WI38 (cell line): ENCODE data around the gene HAGHL.

ENCODE experiments used
- H3K4me3 ChIP-seq: 2 replicates; pipeline ENCODE4 v1.5.1; 2011; ENCODE audit warnings: low read depth, mild to moderate bottlenecking, control low read depth, low read length
- TF ChIP-seq, protein P1 (sequence below): IDR thresholded peaks from 2 replicates; pipeline ENCODE4 v1.5.1; 2012; ENCODE audit warnings: low read depth, mild to moderate bottlenecking, control low read depth, low read length

Gene HAGHL

GRCh38 chr16:725463-726187 lies 1.3 kb upstream of the HAGHL start:
- no peak overlapping the region for H3K4me3 ChIP-seq
- TF ChIP-seq, protein P1, sequence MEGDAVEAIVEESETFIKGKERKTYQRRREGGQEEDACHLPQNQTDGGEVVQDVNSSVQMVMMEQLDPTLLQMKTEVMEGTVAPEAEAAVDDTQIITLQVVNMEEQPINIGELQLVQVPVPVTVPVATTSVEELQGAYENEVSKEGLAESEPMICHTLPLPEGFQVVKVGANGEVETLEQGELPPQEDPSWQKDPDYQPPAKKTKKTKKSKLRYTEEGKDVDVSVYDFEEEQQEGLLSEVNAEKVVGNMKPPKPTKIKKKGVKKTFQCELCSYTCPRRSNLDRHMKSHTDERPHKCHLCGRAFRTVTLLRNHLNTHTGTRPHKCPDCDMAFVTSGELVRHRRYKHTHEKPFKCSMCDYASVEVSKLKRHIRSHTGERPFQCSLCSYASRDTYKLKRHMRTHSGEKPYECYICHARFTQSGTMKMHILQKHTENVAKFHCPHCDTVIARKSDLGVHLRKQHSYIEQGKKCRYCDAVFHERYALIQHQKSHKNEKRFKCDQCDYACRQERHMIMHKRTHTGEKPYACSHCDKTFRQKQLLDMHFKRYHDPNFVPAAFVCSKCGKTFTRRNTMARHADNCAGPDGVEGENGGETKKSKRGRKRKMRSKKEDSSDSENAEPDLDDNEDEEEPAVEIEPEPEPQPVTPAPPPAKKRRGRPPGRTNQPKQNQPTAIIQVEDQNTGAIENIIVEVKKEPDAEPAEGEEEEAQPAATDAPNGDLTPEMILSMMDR, result no peak

- TF ChIP-seq, protein P1, result no peak
- H3K4me3 ChIP-seq, result no peak overlapping the region
Measured at GRCh38 chr16:726188-726437, 793 bp upstream of the HAGHL start.

GRCh38 chr16:727291-727977 lies 528 bp downstream of the HAGHL start:
- TF ChIP-seq, protein P1, result no peak
- peak overlapping the region; percentile 67 for H3K4me3 ChIP-seq

GRCh38 chr16:728131-728889 lies 1.4 kb downstream of the HAGHL start:
- peak overlapping the region; percentile 67 for H3K4me3 ChIP-seq
- TF ChIP-seq, protein P1, result no peak

DNA sequence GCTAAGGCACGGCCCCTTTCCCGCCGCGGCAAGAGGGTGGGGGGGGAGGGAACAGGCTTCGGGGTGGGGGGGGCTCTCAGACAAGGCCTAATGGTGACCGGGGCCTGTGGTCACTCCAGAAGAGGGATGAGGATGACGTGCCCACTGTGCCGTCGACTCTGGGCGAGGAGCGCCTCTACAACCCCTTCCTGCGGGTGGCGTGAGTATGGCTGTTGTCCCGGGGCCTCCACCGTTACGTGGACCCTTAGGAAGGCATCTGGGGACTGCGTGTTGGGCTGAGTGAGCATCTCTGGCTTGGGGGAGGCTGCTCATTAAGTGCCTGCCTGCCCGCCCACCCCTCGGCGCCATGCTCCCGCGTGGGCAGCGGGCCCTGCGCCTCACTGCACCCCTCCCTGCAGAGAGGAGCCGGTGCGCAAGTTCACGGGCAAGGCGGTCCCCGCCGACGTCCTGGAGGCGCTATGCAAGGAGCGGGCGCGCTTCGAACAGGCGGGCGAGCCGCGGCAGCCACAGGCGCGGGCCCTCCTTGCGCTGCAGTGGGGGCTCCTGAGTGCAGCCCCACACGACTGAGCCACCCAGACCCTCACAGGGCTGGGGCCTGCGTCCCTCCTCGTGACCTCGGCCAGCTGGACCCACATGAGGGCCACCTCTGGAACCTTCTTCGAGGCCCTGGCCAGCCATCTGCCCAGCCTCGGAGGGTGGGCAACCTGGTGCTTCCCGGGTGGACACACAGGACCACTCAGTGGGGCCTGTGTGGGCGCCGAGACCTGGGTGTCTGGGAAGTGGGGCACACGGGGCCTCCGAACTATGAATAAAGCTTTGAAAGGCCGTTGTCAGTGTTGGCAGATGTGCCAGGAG lies 2.2 kb downstream of the HAGHL start:
- TF ChIP-seq, protein P1, result no peak
- no peak overlapping the region; the same call in 1 of the 2 replicates for H3K4me3 ChIP-seq

- TF ChIP-seq, protein P1, result no peak
- no peak overlapping the region for H3K4me3 ChIP-seq
Measured at GRCh38 chr16:729768-730665, 3.1 kb downstream of the HAGHL start.
